Parathyroid adenoma (tissue), 2 donors: ENCODE results near the gene FSTL5.

ENCODE experiments used
- H2AFZ ChIP-seq: fragments of 300-600 bp; sonication (generic); one replicate; pipeline ENCODE4 v1.7.0; 2017; ENCODE audit warnings: antibody characterized with exemption, mild to moderate bottlenecking
- H3K27ac ChIP-seq: fragments of 300-600 bp; sonication (generic); one replicate; pipeline ENCODE4 v1.7.0; 2017
- H3K27me3 ChIP-seq: fragments of 300-600 bp; sonication (generic); one replicate; pipeline ENCODE4 v1.7.0; 2017; ENCODE audit warnings: low read length; ENCODE audit not compliant: control insufficient read depth, insufficient read depth
- H3K36me3 ChIP-seq: fragments of 300-600 bp; sonication (generic); one replicate; pipeline ENCODE4 v1.7.0; 2017; ENCODE audit warnings: low read length; ENCODE audit not compliant: control insufficient read depth, insufficient read depth
- H3K4me1 ChIP-seq: fragments of 300-600 bp; sonication (generic); one replicate; pipeline ENCODE4 v1.7.0; 2017; ENCODE audit warnings: control low read depth
- H3K4me2 ChIP-seq: fragments of 300-600 bp; sonication (generic); one replicate; pipeline ENCODE4 v1.7.0; 2017; ENCODE audit warnings: low read length
- H3K4me3 ChIP-seq: fragments of 300-600 bp; sonication (generic); one replicate; pipeline ENCODE4 v1.7.0; 2017; ENCODE audit warnings: low read depth, low read length
- H3K79me2 ChIP-seq: fragments of 300-600 bp; sonication (generic); one replicate; pipeline ENCODE4 v1.7.0; 2017; ENCODE audit warnings: control low read depth
- H3K9ac ChIP-seq: fragments of 300-600 bp; sonication (generic); one replicate; pipeline ENCODE4 v1.7.0; 2017; ENCODE audit warnings: mild to moderate bottlenecking
- H3K9me3 ChIP-seq: fragments of 300-600 bp; sonication (generic); one replicate; pipeline ENCODE4 v1.7.0; 2017; ENCODE audit warnings: low read length; ENCODE audit not compliant: control insufficient read depth
- TF ChIP-seq, protein P1 (sequence below): fragments of 300-600 bp; sonication (generic); IDR thresholded peaks from one replicate; pipeline ENCODE4 v1.7.0; 2017; ENCODE audit warnings: antibody characterized with exemption, mild to moderate bottlenecking
- donor health status: primary hyperparathyroidism.

FSTL5 gene

DNA sequence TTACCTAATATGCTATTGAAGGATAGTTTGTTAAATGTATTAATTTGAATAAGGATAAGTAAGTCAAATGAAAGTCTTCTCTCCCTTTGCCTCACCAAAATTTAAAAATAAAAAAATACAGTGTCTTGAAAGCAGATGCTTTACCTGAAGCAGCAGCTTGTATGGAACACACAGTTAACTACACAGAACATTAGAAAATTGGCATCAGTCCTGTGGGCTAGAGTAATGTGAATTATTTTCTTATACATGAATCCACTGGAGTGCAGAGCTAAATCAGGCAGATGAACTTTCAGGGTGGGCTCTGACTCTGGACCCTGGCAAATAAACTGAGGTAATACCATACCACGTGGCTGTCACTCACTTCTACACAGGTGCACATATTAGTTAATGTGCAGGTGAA is 348.0 kb downstream of the FSTL5 start:
- Histone ChIP-seq H3K27me3 (no peaks in the 10 kb centered on the region), H3K9ac (no peak overlapping the region), H3K4me2 (no peak overlapping the region), H2AFZ (no peak overlapping the region), H3K9me3 (no peaks in the 10 kb centered on the region), H3K4me1 (no peaks in the 10 kb centered on the region), H3K27ac (no peak overlapping the region), H3K4me3 (no peak overlapping the region), H3K36me3 (no peaks in the 10 kb centered on the region), H3K79me2 (no peaks in the 10 kb centered on the region)
- TF ChIP-seq, protein P1, sequence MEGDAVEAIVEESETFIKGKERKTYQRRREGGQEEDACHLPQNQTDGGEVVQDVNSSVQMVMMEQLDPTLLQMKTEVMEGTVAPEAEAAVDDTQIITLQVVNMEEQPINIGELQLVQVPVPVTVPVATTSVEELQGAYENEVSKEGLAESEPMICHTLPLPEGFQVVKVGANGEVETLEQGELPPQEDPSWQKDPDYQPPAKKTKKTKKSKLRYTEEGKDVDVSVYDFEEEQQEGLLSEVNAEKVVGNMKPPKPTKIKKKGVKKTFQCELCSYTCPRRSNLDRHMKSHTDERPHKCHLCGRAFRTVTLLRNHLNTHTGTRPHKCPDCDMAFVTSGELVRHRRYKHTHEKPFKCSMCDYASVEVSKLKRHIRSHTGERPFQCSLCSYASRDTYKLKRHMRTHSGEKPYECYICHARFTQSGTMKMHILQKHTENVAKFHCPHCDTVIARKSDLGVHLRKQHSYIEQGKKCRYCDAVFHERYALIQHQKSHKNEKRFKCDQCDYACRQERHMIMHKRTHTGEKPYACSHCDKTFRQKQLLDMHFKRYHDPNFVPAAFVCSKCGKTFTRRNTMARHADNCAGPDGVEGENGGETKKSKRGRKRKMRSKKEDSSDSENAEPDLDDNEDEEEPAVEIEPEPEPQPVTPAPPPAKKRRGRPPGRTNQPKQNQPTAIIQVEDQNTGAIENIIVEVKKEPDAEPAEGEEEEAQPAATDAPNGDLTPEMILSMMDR, result no peak

DNA sequence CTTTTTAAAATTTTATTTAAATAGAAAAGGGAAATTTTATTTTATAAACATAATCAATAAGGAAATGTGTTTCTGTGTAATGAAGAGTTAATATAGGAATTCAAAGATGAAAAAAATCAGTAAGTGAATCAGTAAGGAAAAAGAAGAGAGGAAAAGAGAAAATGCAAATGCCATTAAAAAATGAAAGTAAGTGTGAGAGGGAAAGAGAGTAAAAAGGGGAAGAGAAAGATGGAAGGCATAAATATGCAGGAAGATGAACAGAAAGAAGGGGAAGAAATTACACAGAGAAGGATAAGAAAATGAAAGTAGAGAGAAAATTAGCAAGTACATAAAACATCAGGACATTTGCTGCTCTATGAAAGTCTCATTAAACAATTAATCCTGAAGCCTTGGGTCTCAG is 349.9 kb downstream of the FSTL5 start:
- Histone ChIP-seq H3K4me3 (no peak overlapping the region), H3K4me1 (no peaks in the 10 kb centered on the region), H3K9me3 (no peaks in the 10 kb centered on the region), H3K79me2 (no peaks in the 10 kb centered on the region), H3K27me3 (no peaks in the 10 kb centered on the region), H2AFZ (no peak overlapping the region), H3K4me2 (no peak overlapping the region), H3K36me3 (no peaks in the 10 kb centered on the region), H3K27ac (no peak overlapping the region), H3K9ac (no peak overlapping the region)
- TF ChIP-seq, protein P1, result no peak

DNA sequence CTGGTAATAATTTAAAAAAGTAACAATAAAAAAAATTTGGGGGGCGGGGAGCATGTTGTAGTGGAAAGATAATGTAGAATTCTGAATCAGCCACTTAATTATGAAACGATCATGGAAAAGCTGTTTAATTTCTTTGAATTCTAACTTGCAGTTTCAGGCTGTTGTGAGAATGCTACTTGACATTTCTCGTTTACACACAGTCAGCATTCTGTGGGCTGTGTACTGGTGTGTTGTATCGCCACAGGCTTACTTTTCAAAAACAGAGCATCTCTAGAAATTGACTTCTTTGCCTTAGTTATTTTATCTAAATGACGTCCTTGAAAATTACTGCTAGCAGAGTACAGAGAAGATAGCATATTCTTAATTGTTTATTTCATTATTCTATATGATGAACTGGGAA is 350.4 kb downstream of the FSTL5 start:
- no peak overlapping the region for H3K27ac ChIP-seq
- H2AFZ ChIP-seq, result no peak overlapping the region
- no peaks in the 10 kb centered on the region for H3K9me3 ChIP-seq
- no peaks in the 10 kb centered on the region for H3K36me3 ChIP-seq
- H3K27me3 ChIP-seq, result no peaks in the 10 kb centered on the region
- no peaks in the 10 kb centered on the region for H3K79me2 ChIP-seq
- H3K4me2 ChIP-seq, result no peak overlapping the region
- TF ChIP-seq, protein P1, result no peak
- no peak overlapping the region for H3K9ac ChIP-seq
- H3K4me3 ChIP-seq, result no peak overlapping the region
- H3K4me1 ChIP-seq, result no peaks in the 10 kb centered on the region

DNA sequence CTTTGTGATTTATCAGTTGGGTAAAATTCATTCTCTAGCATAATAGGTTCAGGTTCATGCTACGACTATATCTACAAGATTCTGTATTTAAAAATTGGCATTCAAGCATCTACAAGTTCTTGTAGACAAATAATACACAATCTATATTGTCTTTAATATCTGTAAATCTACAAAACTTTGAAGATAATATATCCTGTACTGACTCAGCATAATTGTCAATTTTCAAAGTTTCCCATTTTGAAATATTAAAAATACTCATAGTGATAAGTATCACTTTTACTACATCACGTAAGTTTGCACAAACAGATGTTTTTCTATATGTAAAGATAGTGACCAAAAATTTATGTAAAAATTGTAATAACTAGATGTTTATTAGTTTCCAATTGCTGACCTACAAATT is 360.6 kb downstream of the FSTL5 start:
- Histone ChIP-seq H3K79me2 (no peaks in the 10 kb centered on the region), H3K4me2 (no peak overlapping the region), H3K9ac (no peak overlapping the region), H3K9me3 (no peaks in the 10 kb centered on the region), H3K27ac (no peak overlapping the region), H2AFZ (no peak overlapping the region), H3K4me3 (no peak overlapping the region), H3K27me3 (no peaks in the 10 kb centered on the region), H3K36me3 (no peaks in the 10 kb centered on the region), H3K4me1 (no peaks in the 10 kb centered on the region)
- TF ChIP-seq, protein P1, result no peak

DNA sequence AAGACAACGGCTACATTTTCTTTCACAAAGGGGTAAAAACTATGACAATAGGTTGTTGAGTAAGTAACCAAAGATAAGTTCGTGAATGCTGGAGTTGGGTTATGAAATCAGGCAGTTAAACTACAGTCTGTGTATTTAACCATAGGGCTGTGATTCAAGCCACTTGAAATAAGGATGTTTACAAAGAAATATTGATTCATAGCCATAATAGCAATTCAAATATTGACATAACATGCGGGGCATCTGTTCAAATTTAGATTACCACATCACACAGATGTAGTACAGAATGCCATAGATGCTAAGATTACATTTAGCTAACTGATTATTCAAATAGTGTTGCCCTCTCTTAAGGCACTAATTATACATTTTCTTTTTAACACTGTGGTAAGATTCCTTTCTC is 364.1 kb downstream of the FSTL5 start:
- Histone ChIP-seq H3K79me2 (no peaks in the 10 kb centered on the region), H3K9ac (no peak overlapping the region), H3K27ac (no peak overlapping the region), H3K4me3 (no peak overlapping the region), H3K4me2 (no peak overlapping the region), H3K27me3 (no peaks in the 10 kb centered on the region), H3K9me3 (no peaks in the 10 kb centered on the region), H3K4me1 (no peaks in the 10 kb centered on the region), H3K36me3 (no peaks in the 10 kb centered on the region), H2AFZ (no peak overlapping the region)
- TF ChIP-seq, protein P1, result no peak
